SU-DHL-6 (cell line): ENCODE measurements around the gene STK38.

Experiments used
- H2AFZ ChIP-seq: fragments of 200-600 bp; sonication (generic); 2 replicates; pipeline ENCODE4 v1.6.1; 2014; ENCODE audit warnings: low read depth, mild to moderate bottlenecking, moderate library complexity, mixed read lengths, antibody characterized with exemption, low read length; ENCODE audit not compliant: severe bottlenecking
- H3F3A ChIP-seq: fragments of 200-600 bp; shearing (Covaris generic); 2 replicates; pipeline ENCODE4 v1.6.0; 2016; ENCODE audit warnings: antibody characterized with exemption, mild to moderate bottlenecking; ENCODE audit not compliant: insufficient read depth
- H3K27ac ChIP-seq: fragments of 200-600 bp; sonication (generic); 2 replicates; pipeline ENCODE4 v1.5.1; 2016; ENCODE audit warnings: low read depth, mild to moderate bottlenecking, low read length, moderate library complexity, mixed read lengths
- H3K27me3 ChIP-seq: fragments of 200-600 bp; sonication (generic), shearing (Covaris generic); 2 replicates; pipeline ENCODE4 v1.6.0; 2014; ENCODE audit warnings: mild to moderate bottlenecking, low read length
- H3K36me3 ChIP-seq: fragments of 200-600 bp; sonication (generic); 2 replicates; pipeline ENCODE4 v1.6.1; 2014; ENCODE audit warnings: mild to moderate bottlenecking, low read length, mixed read lengths
- H3K4me2 ChIP-seq: fragments of 300-600, 200-600 bp; shearing (Covaris generic), sonication (generic); 2 replicates; pipeline ENCODE4 v1.6.0; 2014; ENCODE audit warnings: low read length, low read depth, mild to moderate bottlenecking; ENCODE audit not compliant: poor library complexity, severe bottlenecking
- H3K4me3 ChIP-seq: fragments of 200-600 bp; sonication (generic); 2 replicates; pipeline ENCODE4 v1.5.1; 2014; ENCODE audit warnings: antibody characterized with exemption, low read length, mild to moderate bottlenecking, mixed read lengths; ENCODE audit not compliant: insufficient read depth, poor library complexity, severe bottlenecking
- H3K79me2 ChIP-seq: fragments of 200-600 bp; sonication (generic); 2 replicates; pipeline ENCODE4 v1.6.1; 2014; ENCODE audit warnings: mild to moderate bottlenecking, low read length, moderate library complexity; ENCODE audit not compliant: insufficient read depth
- H3K9ac ChIP-seq: fragments of 200-600 bp; sonication (generic); 2 replicates; pipeline ENCODE4 v1.7.0; 2014; ENCODE audit warnings: mild to moderate bottlenecking, low read length
- H3K9me2 ChIP-seq: fragments of 200-600 bp; sonication (generic); replicated peaks from 2 replicates; pipeline ENCODE4 v1.6.1; 2014; ENCODE audit warnings: low read length; ENCODE audit not compliant: insufficient read depth
- H3K9me3 ChIP-seq: fragments of 200-600 bp; sonication (generic); 2 replicates; pipeline ENCODE4 v1.6.1; 2014; ENCODE audit warnings: low read length, mixed read lengths; ENCODE audit not compliant: insufficient read depth
- H4K20me1 ChIP-seq: fragments of 200-600 bp; sonication (generic); 2 replicates; pipeline ENCODE4 v1.6.1; 2014; ENCODE audit warnings: low read depth, mild to moderate bottlenecking, antibody characterized with exemption, low read length, moderate library complexity, mixed read lengths
- EZH2phosphoT487 ChIP-seq: fragments of 200-600 bp; sonication (generic), shearing (Covaris generic); conservative IDR thresholded peaks from 2 replicates; pipeline ENCODE4 v1.6.1; 2018; ENCODE audit warnings: mild to moderate bottlenecking, antibody characterized with exemption, low read length, moderate library complexity, mixed read lengths
- TF ChIP-seq, protein P1 (sequence below): fragments of 200-600 bp; sonication (generic); IDR thresholded peaks from one replicate; pipeline ENCODE4 v1.5.1; 2017; ENCODE audit warnings: antibody characterized with exemption, mild to moderate bottlenecking, low read length, moderate library complexity; ENCODE audit not compliant: insufficient read depth, poor library complexity, severe bottlenecking

Gene STK38

GRCh38 chr6:36533321-36533720 lies 14.0 kb downstream of the STK38 start:
- Histone ChIP-seq H3K9me3 (no peaks in the 10 kb centered on the region), H3K27ac (no peak overlapping the region), H3K4me2 (no peak overlapping the region), H3F3A (peaks cover 11% of the 10 kb centered on the region), H3K4me3 (no peak overlapping the region), H3K36me3 (peaks cover 30% of the 10 kb centered on the region; the same call in 1 of the 2 replicates), H3K79me2 (peaks cover 59% of the 10 kb centered on the region), H2AFZ (no peak overlapping the region), H3K9me2 (no peaks in the 10 kb centered on the region), H4K20me1 (peaks cover 5% of the 10 kb centered on the region; the same call in 1 of the 2 replicates), H3K27me3 (no peaks in the 10 kb centered on the region), H3K9ac (no peak overlapping the region)
- TF ChIP-seq, protein P1, sequence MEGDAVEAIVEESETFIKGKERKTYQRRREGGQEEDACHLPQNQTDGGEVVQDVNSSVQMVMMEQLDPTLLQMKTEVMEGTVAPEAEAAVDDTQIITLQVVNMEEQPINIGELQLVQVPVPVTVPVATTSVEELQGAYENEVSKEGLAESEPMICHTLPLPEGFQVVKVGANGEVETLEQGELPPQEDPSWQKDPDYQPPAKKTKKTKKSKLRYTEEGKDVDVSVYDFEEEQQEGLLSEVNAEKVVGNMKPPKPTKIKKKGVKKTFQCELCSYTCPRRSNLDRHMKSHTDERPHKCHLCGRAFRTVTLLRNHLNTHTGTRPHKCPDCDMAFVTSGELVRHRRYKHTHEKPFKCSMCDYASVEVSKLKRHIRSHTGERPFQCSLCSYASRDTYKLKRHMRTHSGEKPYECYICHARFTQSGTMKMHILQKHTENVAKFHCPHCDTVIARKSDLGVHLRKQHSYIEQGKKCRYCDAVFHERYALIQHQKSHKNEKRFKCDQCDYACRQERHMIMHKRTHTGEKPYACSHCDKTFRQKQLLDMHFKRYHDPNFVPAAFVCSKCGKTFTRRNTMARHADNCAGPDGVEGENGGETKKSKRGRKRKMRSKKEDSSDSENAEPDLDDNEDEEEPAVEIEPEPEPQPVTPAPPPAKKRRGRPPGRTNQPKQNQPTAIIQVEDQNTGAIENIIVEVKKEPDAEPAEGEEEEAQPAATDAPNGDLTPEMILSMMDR: no peak
- no peak for TF ChIP-seq EZH2phosphoT487

DNA sequence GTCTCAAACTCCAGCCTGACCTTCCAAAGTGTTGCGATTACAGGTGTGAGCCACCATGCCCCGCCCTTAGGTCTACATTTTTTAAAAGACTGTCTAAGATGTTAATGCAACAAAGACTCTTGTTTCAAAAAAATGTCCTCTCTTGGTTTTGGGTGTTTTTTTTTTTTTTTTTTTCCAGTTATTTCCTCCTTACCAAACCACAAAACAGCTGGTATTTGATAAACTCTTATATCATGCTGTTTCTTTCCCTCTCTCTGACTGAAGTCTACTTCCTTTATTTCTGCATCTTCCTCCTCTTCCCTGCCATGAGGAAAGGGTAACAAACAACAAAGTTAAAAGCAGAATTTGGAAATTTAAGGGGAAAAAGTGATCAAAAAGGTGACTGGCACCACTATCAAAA lies 21.2 kb downstream of the STK38 start:
- no peak overlapping the region for H3K27ac ChIP-seq
- no peaks in the 10 kb centered on the region for H3K27me3 ChIP-seq
- H3K9me2 ChIP-seq: no peaks in the 10 kb centered on the region
- peaks cover 40% of the 10 kb centered on the region for H3K36me3 ChIP-seq
- no peaks in the 10 kb centered on the region; the same call in 1 of the 2 replicates for H4K20me1 ChIP-seq
- H3K9ac ChIP-seq: no peak overlapping the region
- no peak overlapping the region for H2AFZ ChIP-seq
- H3K4me3 ChIP-seq: no peak overlapping the region
- no peak for TF ChIP-seq EZH2phosphoT487
- TF ChIP-seq, protein P1: no peak
- H3K79me2 ChIP-seq: peaks cover 11% of the 10 kb centered on the region; the same call in 1 of the 2 replicates
- H3K9me3 ChIP-seq: no peaks in the 10 kb centered on the region
- H3F3A ChIP-seq: peaks cover 4% of the 10 kb centered on the region; the same call in 1 of the 2 replicates
- no peak overlapping the region for H3K4me2 ChIP-seq

GRCh38 chr6:36525346-36525745 lies 21.9 kb downstream of the STK38 start:
- Histone ChIP-seq H3K9ac (no peak overlapping the region), H2AFZ (no peak overlapping the region), H3K4me2 (no peak overlapping the region), H3K79me2 (peaks cover 11% of the 10 kb centered on the region; the same call in 1 of the 2 replicates), H3K27ac (no peak overlapping the region), H3K36me3 (peaks cover 47% of the 10 kb centered on the region), H3K27me3 (no peaks in the 10 kb centered on the region), H3K4me3 (no peak overlapping the region), H4K20me1 (no peaks in the 10 kb centered on the region; the same call in 1 of the 2 replicates), H3K9me3 (no peaks in the 10 kb centered on the region), H3K9me2 (no peaks in the 10 kb centered on the region), H3F3A (peaks cover 4% of the 10 kb centered on the region; the same call in 1 of the 2 replicates)
- TF ChIP-seq, protein P1: no peak
- no peak for TF ChIP-seq EZH2phosphoT487

DNA sequence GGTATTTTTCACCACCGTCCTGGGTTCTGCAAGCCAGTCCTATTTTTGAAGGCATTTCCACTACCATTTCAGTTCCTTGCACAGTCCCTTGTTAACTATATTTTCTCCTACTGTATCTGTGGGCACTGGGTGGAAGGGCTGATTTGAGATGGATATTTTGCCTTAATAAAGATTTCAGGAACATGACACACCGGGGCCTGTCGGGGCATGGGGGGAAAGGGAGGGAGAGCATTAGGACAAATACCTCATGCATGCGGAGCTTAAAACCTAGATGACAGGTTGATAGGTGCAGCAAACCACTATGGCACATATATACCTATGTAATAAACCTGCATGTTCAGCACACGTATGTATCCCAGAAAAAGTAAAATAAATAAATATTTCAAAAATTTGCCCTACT lies 22.4 kb downstream of the STK38 start:
- TF ChIP-seq EZH2phosphoT487: no peak
- TF ChIP-seq, protein P1: no peak
- Histone ChIP-seq H3K36me3 (peaks cover 52% of the 10 kb centered on the region), H3K27ac (no peak overlapping the region), H4K20me1 (no peaks in the 10 kb centered on the region; the same call in 1 of the 2 replicates), H3F3A (peaks cover 4% of the 10 kb centered on the region; the same call in 1 of the 2 replicates), H3K27me3 (no peaks in the 10 kb centered on the region), H3K4me2 (no peak overlapping the region), H3K4me3 (no peak overlapping the region), H2AFZ (no peak overlapping the region), H3K79me2 (peaks cover 11% of the 10 kb centered on the region; the same call in 1 of the 2 replicates), H3K9me3 (no peaks in the 10 kb centered on the region), H3K9ac (no peak overlapping the region), H3K9me2 (no peaks in the 10 kb centered on the region)
